Endothelial cell of umbilical vein (primary cell): Measurements from ENCODE around the gene PPIE.

Experiments used
- EZH2 ChIP-seq: IDR thresholded peaks from 2 replicates; pipeline ENCODE4 v1.6.1; 2012; ENCODE audit warnings: borderline replicate concordance, low read depth, mild to moderate bottlenecking, moderate library complexity, low read length, inconsistent platforms; ENCODE audit not compliant: severe bottlenecking
- GATA2 ChIP-seq: IDR thresholded peaks from 2 replicates; pipeline ENCODE4 v1.7.0; 2011; ENCODE audit warnings: low read depth, mild to moderate bottlenecking, moderate library complexity, mixed read lengths, low read length; ENCODE audit not compliant: insufficient read length, insufficient read depth
- JUN ChIP-seq: IDR thresholded peaks from 2 replicates; pipeline ENCODE4 v1.6.1; 2011; ENCODE audit warnings: borderline replicate concordance, low read depth; ENCODE audit not compliant: insufficient read length, insufficient read depth
- POLR2A ChIP-seq: IDR thresholded peaks from 2 replicates; pipeline ENCODE4 v1.6.1; 2012; ENCODE audit warnings: low read depth, mild to moderate bottlenecking, control low read depth, low read length
- TF ChIP-seq, protein P1 (sequence below), 2 donors: IDR thresholded peaks; 1 replicate in 1 of 2; 2 replicates in 1 of 2; pipeline ENCODE4 v1.5.1; 2011; ENCODE audit warnings: low read length in 2 of 2, mild to moderate bottlenecking in 2 of 2, moderate library complexity in 2 of 2, control low read depth in 1 of 2, inconsistent platforms in 1 of 2, low read depth in 1 of 2; ENCODE audit not compliant: insufficient read depth in 1 of 2; ENCODE audit errors: extremely low read depth in 1 of 2

DNA sequence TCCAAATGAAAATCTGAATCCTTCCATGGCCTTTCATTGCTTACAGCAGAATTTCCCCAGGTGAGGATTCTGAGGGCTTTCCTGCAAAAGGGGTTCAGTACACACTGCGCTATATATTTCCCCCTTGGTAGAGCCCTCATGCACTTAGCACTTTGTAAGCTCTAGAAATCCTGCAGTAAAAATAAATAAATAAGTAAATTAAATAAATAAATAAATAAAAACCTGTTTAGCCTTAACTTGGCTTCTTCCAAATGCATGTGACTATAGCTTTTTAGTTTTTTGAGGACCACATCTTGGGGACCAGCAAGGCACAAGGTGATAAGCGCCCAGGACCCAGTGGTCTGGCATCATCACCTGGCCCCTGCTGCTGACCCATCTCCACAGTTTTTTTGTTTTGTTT is 53.2 kb downstream of the PPIE start:
- TF ChIP-seq, protein P1, sequence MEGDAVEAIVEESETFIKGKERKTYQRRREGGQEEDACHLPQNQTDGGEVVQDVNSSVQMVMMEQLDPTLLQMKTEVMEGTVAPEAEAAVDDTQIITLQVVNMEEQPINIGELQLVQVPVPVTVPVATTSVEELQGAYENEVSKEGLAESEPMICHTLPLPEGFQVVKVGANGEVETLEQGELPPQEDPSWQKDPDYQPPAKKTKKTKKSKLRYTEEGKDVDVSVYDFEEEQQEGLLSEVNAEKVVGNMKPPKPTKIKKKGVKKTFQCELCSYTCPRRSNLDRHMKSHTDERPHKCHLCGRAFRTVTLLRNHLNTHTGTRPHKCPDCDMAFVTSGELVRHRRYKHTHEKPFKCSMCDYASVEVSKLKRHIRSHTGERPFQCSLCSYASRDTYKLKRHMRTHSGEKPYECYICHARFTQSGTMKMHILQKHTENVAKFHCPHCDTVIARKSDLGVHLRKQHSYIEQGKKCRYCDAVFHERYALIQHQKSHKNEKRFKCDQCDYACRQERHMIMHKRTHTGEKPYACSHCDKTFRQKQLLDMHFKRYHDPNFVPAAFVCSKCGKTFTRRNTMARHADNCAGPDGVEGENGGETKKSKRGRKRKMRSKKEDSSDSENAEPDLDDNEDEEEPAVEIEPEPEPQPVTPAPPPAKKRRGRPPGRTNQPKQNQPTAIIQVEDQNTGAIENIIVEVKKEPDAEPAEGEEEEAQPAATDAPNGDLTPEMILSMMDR (IDR thresholded peaks at IDR 0.05; ENCODE audit: extremely low read depth in 1 of 2, insufficient read depth in 1 of 2, low read depth in 1 of 2, low read length in 2 of 2) = no peak
- TF ChIP-seq EZH2 = no peak
- TF ChIP-seq JUN = no peak
- no peak for TF ChIP-seq POLR2A
- TF ChIP-seq GATA2 = no peak
